ENCODE results near the gene LAMA3.

The LAMA3 gene

DNA sequence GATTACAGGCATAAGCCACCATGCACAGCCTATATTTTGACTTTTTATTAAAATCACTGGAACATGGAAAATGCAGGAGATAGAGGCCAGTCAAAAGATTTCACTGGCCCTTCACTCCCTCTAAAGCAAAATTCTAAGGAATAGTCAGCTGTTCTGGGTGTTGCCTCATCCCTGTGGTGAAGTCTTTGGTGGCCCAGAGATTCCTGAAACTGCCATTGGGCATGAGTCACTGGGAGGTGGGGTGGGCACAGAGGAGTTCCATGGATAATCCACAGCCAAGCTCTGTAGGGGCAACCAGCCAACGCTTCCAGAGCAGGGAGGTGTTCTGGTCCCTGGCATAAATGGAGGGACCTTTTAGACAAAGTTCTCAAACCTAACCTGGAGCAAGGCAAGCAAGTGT, 235.6 kb downstream of the LAMA3 start:
- DNase-seq, result no peak

DNA sequence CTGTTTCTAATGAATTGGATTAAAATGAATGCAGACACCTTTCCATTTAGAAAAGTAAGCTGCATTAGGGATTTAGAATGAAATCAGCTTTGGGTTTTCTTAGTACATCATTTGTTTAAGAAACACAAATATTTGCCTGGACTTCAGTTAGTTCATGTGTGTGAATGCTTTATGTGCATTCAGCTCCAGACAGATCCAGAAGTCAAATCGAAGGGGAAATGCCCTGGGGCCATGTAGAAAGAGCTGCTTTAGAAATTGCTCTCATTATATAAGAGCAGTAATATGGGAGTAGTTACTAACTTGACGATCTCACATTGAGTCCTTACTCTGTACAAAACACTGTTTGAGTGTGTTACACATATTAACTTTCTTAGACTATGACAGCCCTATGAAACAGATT, 237.3 kb downstream of the LAMA3 start:
- DNase-seq, result no peak

DNA sequence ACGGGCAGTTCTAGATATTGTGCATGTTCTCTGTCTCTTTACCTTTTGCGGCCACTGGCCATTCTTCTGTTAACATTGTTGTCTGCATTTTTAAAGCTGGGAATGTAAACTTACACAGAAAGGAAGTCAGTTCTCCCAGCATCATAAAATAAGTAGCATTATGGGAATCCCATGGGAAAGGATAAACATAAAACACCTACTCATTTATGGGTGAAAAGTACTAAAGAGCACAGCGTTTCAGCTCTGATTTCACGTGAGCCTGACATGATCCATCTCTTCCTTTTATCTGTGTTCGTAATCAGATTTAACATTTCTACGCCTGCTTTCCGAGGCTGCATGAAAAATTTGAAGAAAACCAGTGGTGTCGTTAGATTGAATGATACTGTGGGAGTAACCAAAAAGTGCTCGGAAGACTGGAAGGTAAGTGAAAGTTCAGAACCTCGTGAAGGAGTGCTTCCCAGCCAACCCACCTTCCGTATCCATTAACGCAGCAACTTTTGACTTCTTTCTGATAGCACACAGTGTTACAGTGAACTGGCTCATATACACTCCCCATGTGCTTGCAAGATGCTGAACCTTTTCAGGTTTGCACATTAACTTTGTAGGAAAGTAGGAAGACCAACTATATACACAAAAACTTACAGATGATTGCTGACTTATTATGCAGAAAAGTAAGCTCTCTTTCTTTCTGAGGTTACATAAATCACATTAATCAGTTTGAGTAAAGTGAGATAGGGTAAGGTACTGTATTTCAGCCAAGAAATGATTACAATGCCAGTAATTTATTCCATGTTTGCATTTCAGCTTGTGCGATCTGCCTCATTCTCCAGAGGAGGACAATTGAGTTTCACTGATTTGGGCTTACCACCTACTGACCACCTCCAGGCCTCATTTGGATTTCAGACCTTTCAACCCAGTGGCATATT, 238.8 kb downstream of the LAMA3 start:
- DNase-seq, result no peak

DNA sequence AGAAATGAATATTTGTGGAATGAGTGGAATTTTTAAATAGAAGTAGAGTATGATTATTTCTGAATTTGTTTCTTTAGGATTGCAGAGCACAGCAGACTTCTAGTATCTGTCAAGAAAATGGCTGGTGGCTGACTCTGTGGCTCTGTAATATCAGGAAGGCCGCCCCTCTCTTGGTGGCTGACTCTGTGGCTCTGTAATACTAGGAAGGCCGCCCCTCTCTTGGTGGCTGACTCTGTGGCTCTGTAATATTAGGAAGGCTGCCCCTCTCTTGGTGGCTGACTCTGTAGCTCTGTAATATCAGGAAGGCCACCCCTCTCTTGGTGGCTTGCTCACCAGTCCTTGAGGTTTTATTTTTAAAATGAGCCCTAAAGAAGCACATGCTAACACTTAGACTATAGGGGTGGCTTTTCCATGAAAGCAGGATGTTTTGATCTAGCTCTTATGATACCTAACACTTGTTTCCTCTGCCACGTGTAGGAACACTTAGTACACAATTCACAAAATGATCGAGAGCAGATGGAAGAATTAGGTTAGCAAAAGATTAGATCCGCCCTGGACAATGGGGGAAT, 240.2 kb downstream of the LAMA3 start:
- no peak for DNase-seq

DNA sequence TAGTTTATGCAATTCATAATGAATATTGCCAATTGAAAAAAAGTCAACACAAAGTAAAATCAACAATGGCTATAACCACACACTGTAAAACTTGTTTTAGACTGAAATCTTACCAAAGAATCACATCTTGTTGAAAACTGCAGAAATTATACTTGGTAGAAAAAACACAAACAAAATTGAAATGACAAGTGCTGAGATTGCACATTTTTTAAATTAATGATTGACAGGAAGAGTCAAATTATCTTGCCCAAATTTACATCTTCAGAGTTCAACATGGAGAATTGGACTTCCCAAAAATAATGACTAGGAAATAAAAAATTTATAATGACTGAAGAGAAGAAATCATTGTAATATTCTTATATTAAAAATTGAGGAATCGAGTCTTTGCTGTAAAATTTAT, 240.7 kb downstream of the LAMA3 start:
- no peak for DNase-seq

DNA sequence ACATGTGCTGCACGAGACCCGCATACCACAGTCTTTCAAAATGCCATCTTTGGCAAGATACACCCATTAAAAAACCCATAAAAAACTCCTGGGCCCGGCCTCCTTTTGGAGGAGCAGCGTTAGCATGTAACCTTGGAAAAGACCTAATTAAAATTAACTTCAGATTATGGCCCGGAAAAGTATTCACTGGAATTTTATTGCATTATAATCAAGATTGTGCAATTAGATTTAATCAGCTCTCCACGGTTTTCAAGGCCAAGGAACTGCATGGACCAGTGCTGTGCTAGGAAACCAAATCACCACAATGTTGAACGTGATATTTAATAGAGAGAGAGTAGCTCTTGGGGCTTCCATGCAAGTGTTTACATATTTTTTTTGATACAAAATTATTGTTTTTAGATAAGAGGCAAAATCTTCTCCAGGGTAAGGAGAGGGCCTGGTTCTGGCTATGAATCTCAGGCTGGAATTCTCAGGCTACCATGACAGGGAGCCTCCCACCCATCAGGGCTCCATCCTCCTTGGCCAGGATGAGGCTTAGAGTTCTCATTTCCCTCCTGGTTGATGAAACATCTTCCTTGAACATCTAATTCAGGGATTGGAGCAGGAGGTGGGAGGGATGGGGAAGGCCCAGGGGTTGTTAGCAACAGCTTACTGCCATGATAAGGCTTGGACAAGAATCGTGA, 243.3 kb downstream of the LAMA3 start:
- no peak for DNase-seq

DNA sequence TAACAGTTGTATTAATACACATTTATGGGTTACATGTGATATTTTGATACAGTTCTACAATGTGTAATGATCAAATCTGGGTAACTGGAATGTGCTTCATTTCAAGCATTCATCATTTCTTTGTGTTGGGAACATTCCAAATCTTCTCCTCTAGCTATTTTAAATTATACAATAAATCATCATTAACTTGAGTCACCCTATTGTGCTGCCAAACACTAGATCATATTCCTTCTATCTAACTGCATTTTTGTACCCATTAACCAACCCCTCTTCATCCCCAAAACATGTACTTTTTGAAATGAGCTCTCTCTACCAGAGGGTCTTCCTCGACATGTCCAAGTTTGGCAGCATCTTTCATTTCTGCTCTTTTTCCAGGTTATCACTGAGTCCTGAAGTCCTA, 244.2 kb downstream of the LAMA3 start:
- no peak for DNase-seq

DNA sequence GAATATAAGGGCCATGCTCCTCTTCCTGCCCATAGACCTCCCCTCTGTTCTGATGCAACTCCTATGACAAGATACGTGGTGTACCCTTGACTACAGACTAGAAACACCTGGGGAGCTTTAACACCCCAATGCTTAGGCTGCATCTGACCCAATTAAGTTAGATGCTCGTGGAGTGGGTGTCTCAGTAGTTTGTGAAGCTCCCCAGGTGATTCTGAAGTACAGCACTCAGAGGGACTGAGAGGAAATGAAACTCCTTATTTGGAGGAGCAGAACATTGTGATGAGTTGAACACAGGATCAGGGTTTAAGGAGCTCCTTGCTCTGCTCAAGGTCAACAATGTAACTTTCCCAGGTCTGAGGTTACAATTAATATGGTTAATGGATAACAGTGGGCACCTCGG, 245.0 kb downstream of the LAMA3 start:
- no peak for DNase-seq

DNA sequence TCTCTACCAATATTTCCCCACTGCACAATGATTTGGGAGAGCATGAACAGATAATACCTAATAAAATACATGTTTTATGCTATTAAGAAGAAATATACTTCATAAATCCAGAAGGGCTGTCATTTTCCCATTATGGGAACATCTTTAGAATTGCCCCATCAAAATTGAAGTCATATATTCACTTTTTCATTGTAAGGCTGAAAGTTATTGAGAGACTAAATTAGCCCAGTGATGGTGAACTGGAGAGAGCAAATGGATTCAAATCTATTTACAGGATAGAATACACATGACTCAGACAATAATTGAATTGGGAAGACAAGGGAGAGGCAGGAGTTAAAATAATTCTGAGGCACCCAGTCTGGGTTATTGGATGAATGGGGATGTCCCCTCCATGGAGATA, 245.6 kb downstream of the LAMA3 start:
- no peak for DNase-seq

DNA sequence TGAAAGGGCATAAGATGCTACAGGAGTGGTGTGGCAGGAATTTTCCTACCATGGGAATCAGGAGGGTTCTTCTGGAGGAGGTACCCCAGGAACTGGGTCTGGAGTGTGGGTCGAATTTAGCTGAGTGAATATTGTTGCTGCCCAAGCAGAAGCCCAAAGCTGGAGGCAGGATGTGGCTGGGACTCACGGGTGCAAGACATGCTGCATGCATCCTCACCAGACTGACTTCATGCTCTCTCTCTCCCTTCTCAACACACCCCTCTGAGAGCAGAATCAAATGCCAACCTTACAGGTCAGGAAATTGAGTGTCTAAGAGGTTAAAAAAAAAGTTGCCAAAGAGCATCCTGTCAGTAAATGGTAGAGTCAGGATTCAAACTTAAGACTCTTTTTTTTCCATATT, 246.6 kb downstream of the LAMA3 start:
- DNase-seq, result no peak

DNA sequence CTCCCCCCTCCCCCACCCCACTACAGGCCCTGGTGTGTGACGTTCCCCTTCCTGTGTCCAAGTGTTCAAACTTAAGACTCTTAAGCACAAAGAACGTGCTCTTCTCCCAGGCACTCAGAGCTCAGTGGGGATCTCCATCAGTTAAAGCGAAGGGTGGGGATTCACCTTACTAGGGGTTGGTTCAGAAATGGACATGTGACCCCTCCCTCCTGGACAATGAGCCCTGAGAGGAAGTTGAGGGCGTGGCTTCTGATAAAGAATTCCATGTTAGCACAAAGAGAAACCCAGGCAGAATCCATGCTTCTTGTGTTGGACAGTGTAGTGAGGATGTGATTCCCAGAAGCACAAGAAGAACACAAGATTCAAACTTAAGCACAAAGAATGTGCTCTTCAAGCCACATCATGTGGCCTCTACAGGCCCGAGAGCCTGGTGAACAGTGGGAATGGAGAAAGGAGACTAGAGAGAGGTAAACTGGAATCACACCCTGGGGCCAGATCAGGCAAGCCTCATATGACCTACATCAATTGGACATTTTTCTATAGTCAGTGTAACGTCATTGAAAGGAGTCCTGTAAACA, 247.2 kb downstream of the LAMA3 start:
- DNase-seq, result no peak

DNA sequence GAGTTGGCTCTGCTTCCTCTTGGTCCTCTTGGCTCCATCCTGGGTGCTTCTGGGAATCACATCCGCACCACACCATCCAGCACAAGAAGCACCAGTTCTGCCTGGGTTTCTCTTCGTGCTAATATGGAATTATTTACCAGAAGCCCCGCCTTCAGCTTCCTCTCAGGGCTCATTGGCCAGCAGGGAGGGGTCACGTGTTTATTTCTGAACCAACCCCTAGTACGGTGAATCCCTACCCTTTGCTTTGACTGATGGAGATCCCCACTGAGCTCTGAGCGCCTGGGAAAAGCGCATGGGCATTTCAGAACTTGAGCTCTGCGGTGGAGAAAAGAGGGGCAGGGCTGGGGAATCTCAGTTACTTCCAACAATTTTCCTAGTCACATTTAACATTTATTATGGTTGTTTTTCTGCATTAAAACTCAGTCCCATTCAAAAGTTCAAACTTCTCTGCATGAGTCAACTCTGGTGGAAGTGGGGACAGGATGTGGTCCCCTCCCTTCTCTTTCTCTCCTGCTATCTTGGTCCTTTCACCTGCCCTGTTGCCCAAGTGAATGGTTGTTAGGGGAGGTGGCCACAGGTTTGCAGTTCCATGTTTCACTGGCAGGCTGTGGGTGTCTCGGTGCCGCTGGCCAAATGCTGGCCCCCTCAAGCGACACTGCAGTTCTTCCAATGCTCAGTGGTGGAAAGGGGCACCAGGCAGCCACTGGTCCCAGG, 248.9 kb downstream of the LAMA3 start:
- no peak for DNase-seq

DNA sequence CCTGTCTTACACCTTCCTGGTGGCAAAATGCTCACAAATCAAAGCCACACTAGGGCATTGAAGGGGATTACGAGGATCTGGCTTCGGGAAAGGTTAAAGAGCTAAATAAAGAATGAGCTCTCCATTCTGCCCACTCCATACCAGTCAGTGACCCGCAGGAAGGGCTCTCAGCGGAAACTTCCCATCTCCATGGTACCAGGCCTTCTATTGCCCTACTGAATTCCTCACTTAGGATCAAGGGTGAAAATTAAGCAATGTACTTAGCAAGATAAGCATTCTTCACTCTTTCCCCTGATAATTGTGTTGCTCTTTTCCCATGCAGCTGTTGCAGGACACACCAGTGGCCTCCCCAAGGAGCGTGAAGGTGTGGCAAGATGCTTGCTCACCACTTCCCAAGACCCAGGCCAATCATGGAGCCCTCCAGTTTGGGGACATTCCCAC, 249.7 kb downstream of the LAMA3 start:
- DNase-seq, result no peak

DNA sequence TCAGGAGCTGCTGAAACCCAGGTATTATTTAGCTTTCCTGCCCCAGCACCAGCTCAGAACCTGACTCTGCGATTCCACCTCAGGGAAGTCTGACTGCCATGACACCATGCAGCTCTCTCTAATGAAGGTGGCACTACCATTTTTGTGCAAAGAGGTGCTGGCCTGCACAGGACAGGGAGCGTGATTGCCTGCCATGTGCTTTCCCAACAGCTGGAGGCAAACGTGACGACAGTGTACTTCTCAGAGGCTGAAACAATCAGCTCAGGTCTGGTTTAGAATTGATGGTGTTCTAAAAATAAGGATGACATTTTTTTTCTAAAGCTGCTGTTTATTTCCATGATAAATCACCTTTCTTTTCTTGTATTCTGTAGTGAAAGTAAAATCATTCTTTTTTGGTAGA, 250.1 kb downstream of the LAMA3 start:
- no peak for DNase-seq

DNA sequence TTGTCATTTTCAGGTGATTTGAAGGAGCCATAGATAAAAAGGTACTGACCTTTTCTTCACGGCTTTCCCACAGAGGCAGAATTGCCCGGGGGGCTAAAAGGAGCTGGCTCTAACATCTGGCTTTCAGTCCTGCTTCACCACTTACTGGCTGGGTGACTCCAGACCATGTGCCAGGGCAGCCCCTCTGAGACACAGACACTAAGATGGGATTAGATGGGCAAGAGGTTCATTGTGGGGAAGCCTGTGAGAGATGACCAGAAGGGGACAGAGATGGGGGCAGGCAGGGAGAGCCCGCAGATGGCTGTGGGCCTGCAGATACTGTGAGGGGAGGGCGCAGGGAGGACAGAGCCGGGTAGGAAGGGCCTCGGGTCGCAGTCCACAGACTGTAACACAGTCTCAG, 250.6 kb downstream of the LAMA3 start:
- DNase-seq, result no peak

DNA sequence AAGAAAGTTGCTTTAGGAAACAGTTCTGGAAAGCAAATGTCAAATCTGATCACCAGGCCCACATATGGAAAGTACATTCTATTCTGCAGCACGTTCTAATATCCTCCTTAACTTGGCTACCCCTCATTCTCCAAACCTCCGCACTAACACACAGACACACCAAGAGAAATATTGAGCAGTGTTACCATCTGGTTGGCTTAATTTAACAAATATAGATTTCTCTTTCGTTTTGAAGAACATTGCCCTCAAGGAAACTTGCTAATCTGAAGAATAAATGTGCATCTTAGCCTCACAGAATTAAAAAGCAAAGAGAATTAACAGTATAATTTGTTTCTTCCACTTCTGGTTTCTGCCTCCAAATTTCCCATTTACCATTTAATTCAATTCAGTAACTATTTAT, 252.5 kb downstream of the LAMA3 start:
- no peak for DNase-seq

DNA sequence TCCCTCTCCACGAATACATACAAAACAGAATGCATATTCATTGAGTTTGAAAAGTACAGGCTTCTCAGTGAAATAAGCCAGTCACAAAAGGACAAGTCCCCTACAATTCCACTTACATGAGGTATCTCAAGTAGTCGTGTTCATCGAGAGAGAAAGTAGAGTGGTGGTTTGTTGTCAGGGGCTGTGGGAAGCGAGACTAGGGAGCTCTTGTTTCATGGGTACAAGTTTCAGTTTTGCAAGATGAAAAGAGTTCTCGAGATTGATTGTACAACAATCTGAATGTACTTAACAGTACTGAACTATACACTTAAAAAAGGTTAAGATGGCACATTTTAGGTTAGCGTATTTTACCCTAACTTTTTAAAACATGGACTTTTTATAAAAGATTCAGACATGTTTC, 253.9 kb downstream of the LAMA3 start:
- no peak for DNase-seq

DNA sequence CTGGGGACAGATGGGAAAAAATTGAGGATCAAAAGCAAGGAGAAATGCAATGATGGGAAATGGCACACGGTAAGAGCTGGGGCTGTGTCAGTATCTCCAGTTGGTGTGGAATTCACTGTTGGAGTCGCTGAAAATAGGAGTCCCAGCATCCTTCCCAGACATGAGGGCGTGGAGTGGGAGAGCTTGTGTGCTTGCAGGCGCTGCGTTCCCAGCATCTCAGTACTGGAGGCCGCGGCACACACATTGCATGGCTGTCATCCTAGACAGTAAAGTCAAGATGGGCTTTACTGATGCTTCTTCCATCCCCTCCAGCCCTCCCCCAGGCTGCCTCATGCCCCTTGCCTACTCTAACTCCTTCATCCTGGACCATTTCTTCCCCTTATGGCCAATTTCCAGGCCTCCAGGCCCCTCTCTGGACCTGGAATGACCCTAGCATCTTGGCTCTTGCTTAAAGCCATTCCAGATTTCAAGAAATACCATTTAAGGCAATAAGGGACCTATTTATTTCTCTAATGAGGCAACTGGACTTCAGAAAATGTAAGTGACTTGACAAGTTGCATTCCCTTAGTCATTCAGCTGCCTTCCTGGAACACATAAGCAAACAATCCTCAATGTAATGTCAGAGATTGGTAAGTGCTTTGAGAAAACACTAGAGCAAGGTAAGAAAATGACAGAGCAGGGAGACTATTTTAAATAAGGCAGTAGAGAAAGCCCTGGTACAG, 254.8 kb downstream of the LAMA3 start:
- no peak for DNase-seq

DNA sequence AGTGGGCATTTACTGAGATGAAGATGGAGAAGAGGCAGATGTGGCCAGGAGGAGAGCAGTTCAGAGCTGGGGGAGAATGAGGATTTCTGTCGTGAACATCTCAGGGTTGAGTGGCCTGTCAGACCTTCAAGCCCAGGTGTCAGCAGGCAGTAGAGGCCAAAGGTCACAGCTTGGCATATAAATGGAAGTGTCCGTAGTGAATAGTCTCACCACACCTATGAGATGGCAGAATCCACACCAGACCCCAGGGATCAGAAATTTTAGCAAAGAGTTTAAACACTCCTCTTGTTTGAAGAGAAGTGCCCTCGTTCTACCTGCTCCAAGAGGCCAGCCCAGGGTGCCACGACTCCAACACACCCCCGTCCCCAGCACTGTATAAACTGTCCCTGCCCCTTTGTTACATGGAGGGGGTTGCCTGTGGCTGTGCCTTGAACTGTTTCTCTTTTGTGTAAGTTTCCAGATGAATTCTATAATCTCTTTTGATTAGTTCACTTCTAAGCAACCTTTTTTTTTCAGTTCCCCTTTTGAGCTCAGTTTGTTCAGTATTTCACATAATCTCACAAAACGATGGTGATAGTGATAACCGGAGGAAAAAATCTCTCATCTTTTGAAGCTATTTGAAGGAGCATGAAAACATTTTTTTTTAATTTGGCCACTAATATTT, 256.3 kb downstream of the LAMA3 start:
- DNase-seq, result no peak

DNA sequence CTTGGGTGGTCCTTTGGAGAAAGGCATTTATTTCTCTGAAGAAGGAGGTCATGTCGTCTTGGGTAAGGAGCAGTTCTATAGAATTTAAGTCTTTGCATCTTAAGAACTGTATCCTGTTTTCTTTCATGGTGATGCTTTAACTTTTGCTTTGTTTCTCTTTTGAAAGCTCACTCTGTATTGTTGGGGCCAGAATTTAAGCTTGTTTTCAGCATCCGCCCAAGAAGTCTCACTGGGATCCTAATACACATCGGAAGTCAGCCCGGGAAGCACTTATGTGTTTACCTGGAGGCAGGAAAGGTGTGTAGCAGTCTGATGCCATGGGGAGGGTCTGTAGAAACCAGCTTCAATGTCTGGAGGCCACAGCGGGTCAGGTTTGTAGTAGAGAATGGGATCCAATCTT, 260.6 kb downstream of the LAMA3 start:
- no peak for DNase-seq

DNA sequence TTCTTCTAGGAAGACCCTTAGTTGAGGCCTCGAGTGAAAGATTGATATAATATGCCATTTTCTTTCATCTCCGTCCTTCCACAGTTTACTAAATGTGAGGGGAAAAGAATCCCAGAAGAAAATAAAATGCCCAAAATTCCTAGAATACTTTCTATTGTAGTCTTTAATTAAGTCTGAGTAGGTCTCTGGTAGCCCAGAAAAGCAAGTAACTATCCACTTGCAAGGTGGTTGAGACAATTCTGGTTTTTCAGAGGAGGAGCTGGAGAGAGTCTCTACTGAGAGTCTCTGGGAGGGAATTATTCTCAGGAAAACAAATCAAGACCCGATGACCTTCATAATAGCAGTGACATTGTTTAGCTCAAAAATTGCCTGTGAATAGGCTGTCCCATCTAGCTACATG, 261.4 kb downstream of the LAMA3 start:
- DNase-seq, result no peak

DNA sequence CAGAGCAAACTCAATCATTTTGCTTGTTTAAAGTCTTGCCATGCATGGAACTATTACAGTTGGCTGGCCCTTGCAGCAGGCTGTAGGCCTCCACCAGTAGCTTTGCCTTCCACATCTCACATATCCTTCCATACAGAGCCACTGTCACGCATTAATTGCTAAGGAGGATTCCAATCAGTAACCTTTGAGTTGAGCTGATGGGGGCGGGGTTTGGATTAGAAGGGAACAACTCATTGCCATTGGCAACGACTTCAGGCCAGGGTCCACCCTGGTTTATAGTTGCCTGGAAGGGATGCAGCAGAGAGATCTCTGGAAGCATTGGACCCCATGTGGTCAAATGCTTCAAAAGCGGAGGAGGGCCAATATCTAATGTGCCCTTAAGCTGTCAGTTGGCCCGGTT, 262.0 kb downstream of the LAMA3 start:
- DNase-seq, result no peak
